ENCODE results near the gene ADAM19.

ADAM19 gene

DNA sequence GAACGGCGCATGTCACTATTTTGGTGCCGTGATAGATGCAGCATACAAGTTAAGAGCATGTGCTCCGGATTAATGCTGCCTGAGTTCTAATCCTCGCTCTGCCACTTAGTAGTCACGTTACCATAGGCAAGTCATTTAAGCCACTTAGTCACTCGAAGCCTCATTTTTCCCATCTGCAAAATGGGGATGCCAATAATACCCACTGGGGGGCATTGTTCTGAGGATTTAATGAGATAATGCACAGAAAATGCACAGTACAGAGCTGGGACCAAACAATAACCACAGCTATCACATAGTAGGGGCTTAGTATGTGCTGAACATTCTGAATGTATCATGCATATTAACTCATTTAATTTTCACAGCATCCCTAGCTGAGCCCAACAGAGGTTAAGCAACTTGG is 106.5 kb downstream of the ADAM19 start:
- Histone ChIP-seq H3K4me3 (ENCODE audit: low read depth, low read length) (no peak overlapping the region), H3K27ac (ENCODE audit: low read depth, low read length) (no peak overlapping the region), H3K36me3 (ENCODE audit: control insufficient read depth, insufficient read depth, low read length) (peaks cover 4% of the 10 kb centered on the region; the same call in 1 of the 2 replicates), H3K4me1 (ENCODE audit: control insufficient read depth, insufficient read depth, low read length) (peaks cover 10% of the 10 kb centered on the region; the same call in 1 of the 2 replicates), H3K9me3 (ENCODE audit: control insufficient read depth, insufficient read depth, low read depth, low read length) (no peaks in the 10 kb centered on the region), H3K9ac (ENCODE audit: low read length) (no peak overlapping the region), H3K27me3 (ENCODE audit: control insufficient read depth, insufficient read depth, low read length) (no peaks in the 10 kb centered on the region)

DNA sequence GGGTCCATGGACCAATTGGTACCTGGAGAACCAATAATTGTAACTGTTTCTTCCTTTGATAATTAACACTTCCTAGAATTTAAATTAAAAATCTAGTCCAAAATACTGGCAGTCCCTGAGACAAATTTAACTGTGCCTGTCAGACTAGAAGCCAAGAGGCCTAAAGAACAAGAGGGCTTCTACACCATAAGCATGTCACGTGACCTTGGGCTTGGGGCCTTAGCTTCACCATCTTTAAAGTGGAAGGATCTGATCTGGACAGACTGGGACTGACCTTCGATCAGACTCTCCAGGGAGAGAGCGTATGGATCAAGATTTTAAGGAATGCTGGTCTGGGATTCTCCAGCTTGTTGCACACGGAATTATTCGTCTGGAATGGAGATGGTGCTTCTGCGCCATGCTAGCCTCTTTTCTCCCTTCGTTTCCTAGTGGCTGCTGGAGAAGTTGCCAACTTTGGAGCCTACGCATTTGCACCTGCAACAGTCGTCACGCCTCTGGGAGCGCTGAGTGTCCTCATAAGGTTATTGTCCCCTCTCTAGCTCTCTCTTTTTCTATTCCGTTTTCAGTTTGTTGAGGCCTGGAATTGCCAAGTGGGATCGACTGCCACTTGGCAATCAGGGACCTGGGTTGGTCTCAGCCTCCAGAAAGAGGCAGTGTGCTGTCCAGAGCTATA is 107.1 kb downstream of the ADAM19 start:
- peaks cover 15% of the 10 kb centered on the region; the same call in 1 of the 2 replicates for H3K4me1 ChIP-seq (ENCODE audit: control insufficient read depth, insufficient read depth, low read length)
- H3K4me3 ChIP-seq (ENCODE audit: low read depth, low read length): no peak overlapping the region
- no peak overlapping the region for H3K9ac ChIP-seq (ENCODE audit: low read length)
- no peaks in the 10 kb centered on the region for H3K27me3 ChIP-seq (ENCODE audit: control insufficient read depth, insufficient read depth, low read length)
- no peak overlapping the region for H3K27ac ChIP-seq (ENCODE audit: low read depth, low read length)
- no peaks in the 10 kb centered on the region for H3K9me3 ChIP-seq (ENCODE audit: control insufficient read depth, insufficient read depth, low read depth, low read length)
- H3K36me3 ChIP-seq (ENCODE audit: control insufficient read depth, insufficient read depth, low read length): peaks cover 4% of the 10 kb centered on the region; the same call in 1 of the 2 replicates

DNA sequence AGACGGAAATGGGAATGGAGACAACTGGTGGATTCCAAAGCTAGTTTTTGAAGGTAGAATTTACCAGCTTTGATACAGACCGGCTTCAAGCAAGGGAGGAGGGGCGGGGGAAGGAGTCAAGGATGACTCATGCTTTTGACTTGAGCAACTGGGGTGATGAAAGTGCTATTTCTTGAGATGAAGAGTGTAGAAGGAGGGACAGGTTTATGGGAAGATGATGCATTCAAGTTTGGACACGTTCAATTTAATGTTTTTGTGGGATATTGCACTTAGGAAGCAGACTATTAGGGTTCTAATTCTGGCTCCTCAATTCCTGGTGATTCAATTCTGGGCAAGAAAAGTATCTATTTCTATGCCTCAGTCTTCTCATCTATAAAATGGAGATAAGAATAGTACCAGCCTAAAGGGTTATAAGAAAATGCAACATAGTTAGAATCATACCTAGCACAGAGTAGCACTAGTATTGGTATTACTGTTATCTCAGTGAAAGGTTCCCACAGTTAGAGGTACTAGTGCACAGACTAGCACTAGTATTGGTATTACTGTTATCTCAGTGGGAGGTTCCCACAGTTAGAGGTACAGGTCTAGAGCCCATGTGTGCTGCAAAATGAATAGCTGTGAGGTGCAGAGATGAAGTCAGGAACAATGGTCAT is 110.9 kb downstream of the ADAM19 start:
- peaks cover 32% of the 10 kb centered on the region for H3K27me3 ChIP-seq (ENCODE audit: control insufficient read depth, insufficient read depth, low read length)
- no peaks in the 10 kb centered on the region for H3K9me3 ChIP-seq (ENCODE audit: control insufficient read depth, insufficient read depth, low read depth, low read length)
- H3K27ac ChIP-seq (ENCODE audit: low read depth, low read length): no peak overlapping the region
- no peak overlapping the region for H3K9ac ChIP-seq (ENCODE audit: low read length)
- H3K36me3 ChIP-seq (ENCODE audit: control insufficient read depth, insufficient read depth, low read length): no peaks in the 10 kb centered on the region
- H3K4me1 ChIP-seq (ENCODE audit: control insufficient read depth, insufficient read depth, low read length): peaks cover 19% of the 10 kb centered on the region; the same call in 1 of the 2 replicates
- 0 out of 2 replicates have a peak overlapping the region, but pooled peaks have one; percentile 26 for H3K4me3 ChIP-seq (ENCODE audit: low read depth, low read length)

DNA sequence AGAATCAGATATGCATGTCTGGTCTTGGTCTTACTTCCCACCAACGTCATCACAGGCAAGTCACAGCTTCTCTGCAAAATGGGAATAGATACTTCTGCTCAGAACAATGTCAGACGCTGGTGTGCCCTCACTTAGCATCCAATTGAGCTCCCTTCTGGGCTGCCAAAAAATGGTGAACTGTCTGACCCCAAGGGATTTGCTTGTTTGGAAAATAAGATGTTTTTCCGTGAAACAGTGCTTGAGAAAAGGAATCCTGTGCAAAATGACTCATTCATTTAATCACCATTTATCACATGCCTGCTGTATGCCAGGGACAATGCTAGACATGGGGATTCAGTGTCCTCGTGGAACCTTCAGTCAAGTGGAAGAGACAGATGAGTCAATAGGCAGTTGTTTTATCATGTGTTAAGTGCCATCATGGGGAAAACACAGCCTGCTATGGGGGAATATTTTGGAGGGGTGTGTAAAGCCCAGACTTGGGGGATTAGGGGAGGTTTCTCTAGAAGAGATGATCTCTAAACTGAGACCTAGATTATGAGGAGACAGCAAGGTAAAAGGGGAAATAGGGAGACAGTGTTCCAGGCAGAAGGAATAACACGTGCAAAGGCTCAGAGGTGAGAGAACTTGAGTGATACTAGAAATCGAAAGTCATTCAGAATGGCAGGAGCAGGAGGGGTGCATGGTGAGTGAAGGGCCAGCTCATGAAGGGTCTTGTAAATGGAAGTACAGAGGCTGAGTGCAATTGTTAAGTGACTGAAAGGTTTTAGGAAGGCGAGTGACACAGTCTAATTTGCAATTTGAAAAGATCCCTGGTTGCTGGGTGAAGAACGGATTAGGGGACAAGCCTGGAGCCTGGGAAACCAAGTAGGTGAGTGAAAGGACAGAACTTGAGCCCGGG is 111.7 kb downstream of the ADAM19 start:
- Histone ChIP-seq H3K27me3 (ENCODE audit: control insufficient read depth, insufficient read depth, low read length) (peaks cover 40% of the 10 kb centered on the region), H3K36me3 (ENCODE audit: control insufficient read depth, insufficient read depth, low read length) (no peaks in the 10 kb centered on the region), H3K27ac (ENCODE audit: low read depth, low read length) (no peak overlapping the region), H3K4me1 (ENCODE audit: control insufficient read depth, insufficient read depth, low read length) (peaks cover 27% of the 10 kb centered on the region; the same call in 1 of the 2 replicates), H3K9me3 (ENCODE audit: control insufficient read depth, insufficient read depth, low read depth, low read length) (no peaks in the 10 kb centered on the region), H3K9ac (ENCODE audit: low read length) (no peak overlapping the region), H3K4me3 (ENCODE audit: low read depth, low read length) (0 out of 2 replicates have a peak overlapping the region, but pooled peaks have one; percentile 26)

DNA sequence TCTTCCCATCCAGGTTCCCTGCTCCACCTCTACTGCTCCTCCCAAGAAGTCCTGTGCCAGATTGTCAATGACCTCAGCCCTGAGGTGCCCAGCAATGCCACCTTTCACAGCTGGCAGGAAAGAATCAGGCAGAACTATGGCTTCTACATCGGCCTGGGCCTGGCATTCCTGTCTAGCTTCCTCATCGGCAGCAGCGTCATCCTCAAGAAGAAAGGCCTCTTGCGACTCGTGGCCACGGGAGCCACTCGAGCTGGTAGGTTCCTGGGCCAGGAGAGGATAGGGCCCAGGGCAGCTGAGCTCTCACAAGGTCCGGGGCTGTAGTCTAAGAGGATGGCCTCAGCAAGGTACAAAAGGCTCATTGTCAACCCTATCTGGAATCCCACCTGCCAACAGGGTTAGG is 112.5 kb downstream of the ADAM19 start:
- H3K36me3 ChIP-seq (ENCODE audit: control insufficient read depth, insufficient read depth, low read length): no peaks in the 10 kb centered on the region
- H3K9me3 ChIP-seq (ENCODE audit: control insufficient read depth, insufficient read depth, low read depth, low read length): no peaks in the 10 kb centered on the region
- H3K4me1 ChIP-seq (ENCODE audit: control insufficient read depth, insufficient read depth, low read length): peaks cover 34% of the 10 kb centered on the region; the same call in 1 of the 2 replicates
- H3K27me3 ChIP-seq (ENCODE audit: control insufficient read depth, insufficient read depth, low read length): peaks cover 48% of the 10 kb centered on the region
- no peak overlapping the region for H3K27ac ChIP-seq (ENCODE audit: low read depth, low read length)
- H3K9ac ChIP-seq (ENCODE audit: low read length): no peak overlapping the region
- no peak overlapping the region for H3K4me3 ChIP-seq (ENCODE audit: low read depth, low read length)

DNA sequence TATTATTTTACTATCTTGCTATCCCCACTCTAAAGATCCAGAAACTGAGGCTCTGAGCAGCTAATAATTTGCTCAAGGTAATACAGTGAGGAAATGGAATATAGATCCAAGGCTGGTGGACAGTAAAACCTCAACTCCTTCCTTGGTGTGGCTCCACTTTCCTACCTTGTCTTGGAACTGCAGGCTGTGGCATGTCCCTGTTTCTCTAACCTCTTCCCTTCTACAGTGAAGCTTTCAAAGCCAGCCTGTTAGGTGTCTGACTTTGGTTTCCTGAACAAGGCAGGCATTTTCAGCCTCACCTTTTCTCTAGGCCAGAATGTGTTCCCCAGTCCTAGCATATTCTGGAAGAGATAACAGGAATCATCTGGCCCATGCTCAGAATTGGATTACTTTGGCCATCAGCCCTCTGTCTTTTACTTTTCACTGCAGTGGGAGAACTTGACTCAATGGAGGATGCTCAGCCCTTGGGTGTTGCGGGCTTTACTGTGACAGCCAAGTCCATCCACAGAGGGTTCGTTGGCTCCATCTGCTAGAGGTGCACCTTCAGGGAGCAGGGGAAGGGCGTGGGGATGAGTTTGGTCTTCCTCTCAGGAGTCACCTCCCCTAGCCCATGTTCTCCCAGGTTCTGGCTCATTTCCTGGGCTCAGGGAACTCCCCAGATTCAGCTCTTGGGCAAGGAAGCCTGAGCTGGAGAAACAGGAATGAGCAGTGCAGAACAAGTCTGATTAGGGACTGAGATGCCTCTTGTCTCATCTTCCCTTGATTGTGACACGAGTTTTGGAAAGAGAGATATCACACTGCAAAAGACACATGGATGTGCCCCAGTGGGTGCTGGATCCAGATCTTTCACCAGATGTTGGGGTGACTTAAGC is 114.4 kb downstream of the ADAM19 start:
- Histone ChIP-seq H3K4me3 (ENCODE audit: low read depth, low read length) (no peak overlapping the region), H3K27me3 (ENCODE audit: control insufficient read depth, insufficient read depth, low read length) (peaks cover 50% of the 10 kb centered on the region), H3K9me3 (ENCODE audit: control insufficient read depth, insufficient read depth, low read depth, low read length) (no peaks in the 10 kb centered on the region), H3K27ac (ENCODE audit: low read depth, low read length) (no peak overlapping the region), H3K36me3 (ENCODE audit: control insufficient read depth, insufficient read depth, low read length) (no peaks in the 10 kb centered on the region), H3K4me1 (ENCODE audit: control insufficient read depth, insufficient read depth, low read length) (peaks cover 37% of the 10 kb centered on the region; the same call in 1 of the 2 replicates), H3K9ac (ENCODE audit: low read length) (no peak overlapping the region)

DNA sequence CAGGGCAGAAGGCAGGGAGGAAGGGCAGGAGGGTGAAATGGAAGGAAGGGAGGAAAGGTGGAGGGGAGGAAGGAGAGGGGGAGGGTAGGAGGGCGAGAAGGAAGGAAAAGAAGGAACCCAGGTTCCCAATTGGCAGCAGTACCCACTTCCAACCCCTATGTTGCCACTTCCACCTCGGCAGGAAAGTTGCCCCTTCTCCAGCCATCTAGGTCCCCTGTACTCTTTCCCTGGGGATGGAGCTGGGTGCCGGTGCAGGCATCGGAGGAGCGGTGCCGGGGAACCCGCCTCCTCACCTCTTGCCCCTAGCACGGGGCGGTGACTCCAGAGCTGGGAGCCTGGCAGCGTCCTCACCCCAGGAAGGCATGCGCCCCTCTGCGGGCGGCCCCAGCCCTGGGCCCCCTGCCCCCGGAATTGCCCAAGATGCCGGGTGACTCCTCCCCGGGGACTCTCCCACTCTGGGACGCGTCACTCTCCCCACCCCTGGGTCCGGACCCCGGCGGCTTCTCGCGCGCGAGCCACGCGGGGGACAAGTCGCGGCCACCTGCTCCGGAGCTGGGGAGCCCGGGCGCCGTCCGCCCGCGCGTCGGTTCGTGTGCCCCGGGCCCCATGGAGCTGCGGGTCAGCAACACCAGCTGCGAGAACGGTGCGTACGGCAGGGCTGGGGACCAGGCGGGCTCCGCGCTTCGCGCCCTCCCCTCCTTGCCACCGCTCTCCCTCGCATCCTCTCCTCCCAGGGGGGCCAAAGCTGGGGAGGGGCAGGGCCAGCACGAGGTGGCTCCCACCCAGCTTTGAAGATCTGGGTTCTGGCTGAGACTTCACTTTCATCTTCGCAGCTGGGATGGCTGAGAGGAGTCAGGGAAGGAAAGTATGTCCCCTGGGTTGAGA is 115.6 kb downstream of the ADAM19 start, which contains the start of gene NIPAL4:
NIPAL4 (plus strand) TSS at position 499 of the 885 bp plus-strand sequence; CDS start at position 607, 108 bp downstream.
- Histone ChIP-seq H3K4me1 (ENCODE audit: control insufficient read depth, insufficient read depth, low read length) (peaks cover 37% of the 10 kb centered on the region; the same call in 1 of the 2 replicates), H3K9ac (ENCODE audit: low read length) (peak within 1 kb of the TSS; percentile 34), H3K4me3 (ENCODE audit: low read depth, low read length) (peak within 1 kb of the TSS; percentile 71)

DNA sequence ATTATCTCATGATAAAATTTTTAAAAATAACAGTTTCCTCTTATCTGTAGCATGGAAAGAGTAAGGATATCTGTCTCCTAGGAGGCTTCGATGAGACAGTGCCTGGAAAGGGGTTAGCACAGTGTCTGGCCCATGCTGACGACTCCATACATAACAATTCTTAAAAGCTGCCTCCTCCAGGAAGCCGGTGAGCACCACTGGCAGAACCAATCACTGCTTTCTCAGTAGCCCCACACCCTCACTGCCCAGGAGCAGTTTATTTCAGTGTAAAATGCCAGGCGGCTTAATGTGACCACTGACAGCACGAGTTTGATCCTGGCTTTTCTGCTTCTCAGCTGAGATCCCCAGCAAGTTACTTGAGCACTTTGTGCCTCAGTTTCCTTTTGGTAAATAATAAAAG is 116.7 kb downstream of the ADAM19 start:
- Histone ChIP-seq H3K27ac (ENCODE audit: low read depth, low read length) (no peak overlapping the region), H3K4me3 (ENCODE audit: low read depth, low read length) (peak overlapping the region; percentile 71; the same call in 1 of the 2 replicates), H3K27me3 (ENCODE audit: control insufficient read depth, insufficient read depth, low read length) (peaks cover 50% of the 10 kb centered on the region), H3K4me1 (ENCODE audit: control insufficient read depth, insufficient read depth, low read length) (peaks cover 25% of the 10 kb centered on the region; the same call in 1 of the 2 replicates), H3K9ac (ENCODE audit: low read length) (no peak overlapping the region), H3K36me3 (ENCODE audit: control insufficient read depth, insufficient read depth, low read length) (no peaks in the 10 kb centered on the region), H3K9me3 (ENCODE audit: control insufficient read depth, insufficient read depth, low read depth, low read length) (no peaks in the 10 kb centered on the region)

More for the DNA sequence above, 115.6 kb downstream of the ADAM19 start, which contains the start of gene NIPAL4:
- peaks cover 50% of the 10 kb centered on the region for H3K27me3 ChIP-seq (ENCODE audit: control insufficient read depth, insufficient read depth, low read length)
- H3K9me3 ChIP-seq (ENCODE audit: control insufficient read depth, insufficient read depth, low read depth, low read length): no peaks in the 10 kb centered on the region
- H3K36me3 ChIP-seq (ENCODE audit: control insufficient read depth, insufficient read depth, low read length): no peaks in the 10 kb centered on the region
- H3K27ac ChIP-seq (ENCODE audit: low read depth, low read length): no peak within 1 kb of the TSS

DNA sequence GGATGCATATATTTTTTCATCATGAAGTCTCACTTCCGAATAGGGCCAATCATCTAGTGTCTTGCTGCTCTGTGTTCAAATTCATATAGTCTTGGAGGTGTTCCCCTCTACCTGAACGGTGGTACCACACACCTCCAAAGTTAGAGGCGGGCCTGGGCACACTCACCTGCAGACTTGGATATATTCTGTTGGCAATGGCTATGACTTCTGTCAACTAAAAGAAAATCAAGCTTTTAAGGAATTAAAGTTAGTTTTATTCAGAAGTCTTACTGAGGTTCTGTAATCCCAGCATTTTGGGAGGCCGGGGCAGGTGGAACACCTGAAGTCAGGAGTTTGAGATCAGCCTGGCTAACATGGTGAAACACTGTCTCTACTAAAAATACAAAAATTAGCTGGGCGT is 118.2 kb downstream of the ADAM19 start:
- Histone ChIP-seq H3K36me3 (ENCODE audit: control insufficient read depth, insufficient read depth, low read length) (no peaks in the 10 kb centered on the region), H3K9me3 (ENCODE audit: control insufficient read depth, insufficient read depth, low read depth, low read length) (no peaks in the 10 kb centered on the region)

More for the DNA sequence above, 118.2 kb downstream of the ADAM19 start:
- H3K27me3 ChIP-seq (ENCODE audit: control insufficient read depth, insufficient read depth, low read length): peaks cover 42% of the 10 kb centered on the region
- H3K9ac ChIP-seq (ENCODE audit: low read length): no peak overlapping the region
- no peak overlapping the region for H3K4me3 ChIP-seq (ENCODE audit: low read depth, low read length)
- H3K27ac ChIP-seq (ENCODE audit: low read depth, low read length): no peak overlapping the region
- peaks cover 23% of the 10 kb centered on the region; the same call in 1 of the 2 replicates for H3K4me1 ChIP-seq (ENCODE audit: control insufficient read depth, insufficient read depth, low read length)

All from HUES6 (cell line).